OCI-LY7 (cell line): ENCODE data around the gene ITIH3.

Source experiments
- CTCF ChIP-seq: fragments of 200-600 bp; sonication (generic); conservative IDR thresholded peaks from 2 replicates; pipeline ENCODE4 v1.5.1; 2014; ENCODE audit warnings: mild to moderate bottlenecking, antibody characterized with exemption, low read length, moderate library complexity, mixed read lengths
- EZH2phosphoT487 ChIP-seq: fragments of 200-600 bp; sonication (generic); IDR thresholded peaks from 2 replicates; pipeline ENCODE4 v1.6.1; 2018; ENCODE audit warnings: low read depth, borderline replicate concordance, mild to moderate bottlenecking, mixed run types, antibody characterized with exemption, low read length, moderate library complexity, mixed read lengths

GRCh38 chr3:52793702-52794611 lies 639 bp upstream of the ITIH3 start:
- TF ChIP-seq CTCF (no peak), EZH2phosphoT487 (no peak)
